ENCODE measurements around the gene OST4. TPM values are rescaled to one million over a fixed set of nuclear protein-coding genes. Genes with fewer than 3 reads are reported as not detected.

OST4 gene
- polyA plus RNA-seq, 1 donor (not counting 4 experiments of a cell fraction or from before 2014, with no cell fraction given), result 393 TPM

- H3K4me2 ChIP-seq (ENCODE audit: control insufficient read depth, extremely low read depth, insufficient read depth, low read depth, low read length), result peak overlapping the region; percentile 63
- peaks cover 4% of the 10 kb centered on the region for H3K4me1 ChIP-seq (ENCODE audit: control insufficient read depth, extremely low read depth, insufficient read depth, low read length)
- FAIRE-seq (no peak), DNase-seq (ENCODE audit: low read depth, low spot score) (no peak)
- TF ChIP-seq EZH2 (IDR thresholded peaks at IDR 0.05; ENCODE audit: low read length) (no peak), CTCF (optimal IDR thresholded peaks at IDR 0.05 in 1 of 3, IDR thresholded peaks at IDR 0.05 in 1 of 3, conservative IDR thresholded peaks at IDR 0.05 in 1 of 3; ENCODE audit: extremely low read depth in 1 of 3, insufficient read depth in 2 of 3, low read length in 3 of 3) (no peak)
- no peaks in the 10 kb centered on the region for H3K36me3 ChIP-seq (ENCODE audit: control insufficient read depth in 2 of 2, extremely low read depth in 1 of 2, insufficient read depth in 2 of 2, low read length in 2 of 2)
- no peaks in the 10 kb centered on the region for H3K79me2 ChIP-seq (ENCODE audit: control insufficient read depth, insufficient read depth, low read length)
- H4K20me1 ChIP-seq (ENCODE audit: control insufficient read depth, extremely low read depth, insufficient read depth, low read length), result peaks cover 4% of the 10 kb centered on the region
- peak overlapping the region in 1 of 3 experiments; percentile 9 for H3K4me3 ChIP-seq (ENCODE audit: control insufficient read depth in 2 of 3, extremely low read depth in 1 of 3, insufficient read depth in 2 of 3, low read depth in 1 of 3, low read length in 3 of 3)
- H3K9me3 ChIP-seq (ENCODE audit: control insufficient read depth, low read depth, low read length), result no peaks in the 10 kb centered on the region
- dilution Hi-C loops (cut with MboI; ENCODE audit: extremely low pct_ligation_motif_present, low sequenced_read_pairs), result no loop called here
- H3K27ac ChIP-seq (ENCODE audit: control insufficient read depth, insufficient read depth, low read length), result no peak overlapping the region
- peak overlapping the region; percentile 69 for H2AFZ ChIP-seq (ENCODE audit: control insufficient read depth, low read length)
- no peaks in the 10 kb centered on the region for H3K9me1 ChIP-seq (ENCODE audit: control insufficient read depth, extremely low read depth, insufficient read depth, low read length)
- no peaks in the 10 kb centered on the region for H3K27me3 ChIP-seq (ENCODE audit: control insufficient read depth, extremely low read depth, insufficient read depth, low read length)
- no peak overlapping the region for H3K9ac ChIP-seq (ENCODE audit: control insufficient read depth, extremely low read depth, insufficient read depth, low read length)
Observed at GRCh38 chr2:27095745-27096651, 24.5 kb upstream of the OST4 start.

GRCh38 chr2:27095427-27095744 is 23.9 kb upstream of the OST4 start:
- peaks cover 4% of the 10 kb centered on the region for H3K4me1 ChIP-seq (ENCODE audit: control insufficient read depth, extremely low read depth, insufficient read depth, low read length)
- H2AFZ ChIP-seq (ENCODE audit: control insufficient read depth, low read length), result no peak overlapping the region
- TF ChIP-seq EZH2 (IDR thresholded peaks at IDR 0.05; ENCODE audit: low read length), result no peak
- TF ChIP-seq CTCF (optimal IDR thresholded peaks at IDR 0.05 in 1 of 3, IDR thresholded peaks at IDR 0.05 in 1 of 3, conservative IDR thresholded peaks at IDR 0.05 in 1 of 3; ENCODE audit: extremely low read depth in 1 of 3, insufficient read depth in 2 of 3, low read length in 3 of 3), result no peak
- FAIRE-seq (no peak), DNase-seq (ENCODE audit: low read depth, low spot score) (no peak)
- no peak overlapping the region for H3K4me2 ChIP-seq (ENCODE audit: control insufficient read depth, extremely low read depth, insufficient read depth, low read depth, low read length)
- no peak overlapping the region for H3K4me3 ChIP-seq (ENCODE audit: control insufficient read depth in 2 of 3, extremely low read depth in 1 of 3, insufficient read depth in 2 of 3, low read depth in 1 of 3, low read length in 3 of 3)
- H3K9ac ChIP-seq (ENCODE audit: control insufficient read depth, extremely low read depth, insufficient read depth, low read length), result no peak overlapping the region
- H3K9me3 ChIP-seq (ENCODE audit: control insufficient read depth, low read depth, low read length), result no peaks in the 10 kb centered on the region
- no peaks in the 10 kb centered on the region for H3K36me3 ChIP-seq (ENCODE audit: control insufficient read depth in 2 of 2, extremely low read depth in 1 of 2, insufficient read depth in 2 of 2, low read length in 2 of 2)
- no peaks in the 10 kb centered on the region for H3K9me1 ChIP-seq (ENCODE audit: control insufficient read depth, extremely low read depth, insufficient read depth, low read length)
- H3K27me3 ChIP-seq (ENCODE audit: control insufficient read depth, extremely low read depth, insufficient read depth, low read length), result no peaks in the 10 kb centered on the region
- H3K79me2 ChIP-seq (ENCODE audit: control insufficient read depth, insufficient read depth, low read length), result no peaks in the 10 kb centered on the region
- H4K20me1 ChIP-seq (ENCODE audit: control insufficient read depth, extremely low read depth, insufficient read depth, low read length), result peaks cover 4% of the 10 kb centered on the region
- no peak overlapping the region for H3K27ac ChIP-seq (ENCODE audit: control insufficient read depth, insufficient read depth, low read length)
- dilution Hi-C loops (cut with MboI; ENCODE audit: extremely low pct_ligation_motif_present, low sequenced_read_pairs), result no loop called here
